GM19397 (cell line): Measurements from ENCODE around the gene TTLL10.

ENCODE experiments used
- ATAC-seq: cut with Tn5 transposase; IDR thresholded peaks from one replicate; pipeline ENCODE4 v1.9.1; 2021; ENCODE audit warnings: mild to moderate bottlenecking, moderate library complexity; ENCODE audit not compliant: unreplicated experiment

Gene TTLL10

GRCh38 chr1:1157426-1157913, 16.2 kb upstream of the TTLL10 start:
- ATAC-seq = no peak

- ATAC-seq = no peak
Measured at GRCh38 chr1:1157914-1158710, 15.6 kb upstream of the TTLL10 start.

DNA sequence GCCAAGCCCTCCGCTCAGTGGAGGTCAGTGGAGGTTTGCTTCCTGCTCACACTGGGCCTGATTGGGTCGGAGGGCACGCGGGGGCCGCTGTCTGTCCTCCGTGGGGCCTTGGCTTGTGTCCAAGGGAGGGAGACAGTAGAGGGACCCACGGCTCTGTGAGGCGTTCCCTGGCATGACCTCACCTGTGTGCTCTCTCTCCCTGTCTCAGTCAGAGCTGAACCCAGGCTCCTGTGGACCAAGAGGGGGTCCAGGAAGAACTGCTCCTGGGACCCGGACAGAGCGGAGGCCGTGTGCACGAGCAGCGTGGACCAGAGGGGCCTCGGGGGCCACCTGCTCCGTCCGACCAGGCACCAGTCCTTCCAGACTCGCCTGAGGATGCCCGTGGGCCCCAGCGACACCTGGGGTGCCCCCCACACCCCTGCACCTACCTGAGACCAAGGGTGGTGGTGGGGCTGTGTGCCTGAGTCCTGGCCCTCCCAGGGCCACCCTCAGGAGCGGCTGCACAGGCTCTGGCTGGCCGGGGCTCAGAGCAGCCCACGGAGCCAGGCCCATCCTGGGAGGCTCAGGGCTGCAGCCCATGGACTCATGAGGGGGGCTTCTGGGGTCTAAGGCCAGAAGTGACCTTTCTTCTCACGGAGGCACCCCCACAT, 13.3 kb upstream of the TTLL10 start:
- no peak for ATAC-seq

DNA sequence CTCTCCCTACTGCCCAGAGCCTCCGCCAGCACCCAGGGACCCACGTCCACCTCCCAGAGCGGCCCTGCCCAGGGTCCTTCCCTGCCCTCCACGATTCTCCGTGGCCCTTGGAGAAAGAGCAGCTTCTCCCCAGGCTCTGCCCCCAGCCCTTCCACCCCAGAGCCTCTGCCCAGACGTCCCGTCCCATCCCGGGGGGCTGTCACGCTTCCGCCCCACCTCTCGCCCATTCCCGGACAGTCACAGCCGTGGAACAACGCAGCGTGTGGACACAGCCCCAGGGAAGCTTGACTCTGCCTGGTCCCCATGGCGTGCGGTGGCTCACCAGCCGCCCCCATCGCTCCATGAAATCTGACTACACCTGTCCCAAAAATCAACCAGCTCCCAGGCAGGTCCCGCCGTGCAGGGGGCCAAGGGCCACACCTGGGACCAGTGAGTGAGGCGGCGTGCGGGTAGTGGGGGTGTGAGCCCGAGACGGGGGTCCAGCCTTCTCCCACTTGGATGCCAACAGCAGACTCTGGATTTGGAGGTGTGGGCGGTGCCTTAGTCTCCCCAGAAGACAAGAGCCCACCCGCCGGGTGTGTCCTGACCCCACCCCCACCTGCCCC, 12.5 kb upstream of the TTLL10 start:
- ATAC-seq = no peak

DNA sequence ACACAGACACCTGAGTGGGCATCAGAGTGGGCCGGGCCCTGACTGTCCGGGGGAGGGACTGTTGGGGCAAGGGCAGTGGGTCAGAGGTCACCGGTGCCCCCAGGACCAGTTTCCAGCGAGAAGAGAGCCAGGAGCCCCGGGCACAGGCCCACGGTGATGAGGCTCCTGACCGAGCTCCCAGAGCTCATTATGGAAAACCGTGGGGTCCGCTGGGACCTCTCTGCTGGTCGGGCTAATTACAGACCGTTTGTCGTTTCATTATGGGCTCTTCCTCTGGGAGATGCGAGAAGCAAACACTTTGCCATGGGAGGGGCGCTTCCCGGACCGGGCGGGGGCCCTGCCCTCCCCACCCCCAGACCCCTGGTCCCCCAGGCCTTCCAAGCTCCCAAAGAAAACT, 12.0 kb upstream of the TTLL10 start:
- no peak for ATAC-seq

DNA sequence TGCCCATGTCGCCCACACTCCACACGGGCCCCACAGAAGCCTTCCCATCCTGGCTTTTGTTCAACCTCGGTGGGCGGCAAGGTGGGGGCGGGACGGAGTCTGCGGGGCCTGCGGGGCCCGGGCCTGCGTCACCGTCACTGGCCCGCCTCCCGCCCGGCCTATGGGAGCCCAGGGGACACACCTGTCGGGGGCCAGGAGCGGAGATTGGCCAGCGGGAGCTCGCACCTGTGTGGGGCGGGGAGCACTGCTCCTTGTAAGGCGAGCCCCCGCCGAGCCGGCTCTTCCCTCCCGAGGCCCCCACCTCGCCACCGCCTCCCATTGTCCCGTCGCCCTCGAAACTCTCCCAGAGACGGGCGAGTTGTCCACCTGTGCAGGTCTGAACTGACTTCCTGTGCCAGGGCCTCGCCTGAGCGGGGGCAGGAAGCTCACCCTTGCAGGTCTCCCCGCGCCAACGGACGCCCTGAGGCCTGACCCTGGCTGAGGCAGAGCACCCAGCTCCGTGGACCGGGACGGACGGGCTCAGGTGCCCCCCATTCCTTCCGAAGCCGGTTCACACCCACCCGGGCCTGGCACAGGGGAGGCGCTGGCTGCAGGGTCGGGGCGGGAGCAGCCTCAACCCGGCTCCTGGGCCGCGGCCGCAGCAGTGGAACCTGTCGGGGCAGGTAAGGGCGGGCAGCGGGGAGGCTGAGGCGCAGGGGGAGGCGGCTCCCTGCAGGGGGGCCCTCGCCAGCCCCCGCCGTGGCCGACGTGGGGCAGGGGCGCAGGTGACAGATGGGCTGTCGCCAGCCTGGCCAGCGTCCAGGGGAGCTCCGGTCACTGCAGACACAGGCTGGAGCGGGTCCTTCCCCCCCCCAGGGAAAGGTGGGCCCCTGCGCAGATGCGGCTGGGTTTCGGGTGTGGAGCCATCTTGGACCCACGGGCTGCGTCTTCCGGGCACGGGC, 10.8 kb upstream of the TTLL10 start:
- no peak for ATAC-seq

GRCh38 chr1:1163538-1164070, 10.1 kb upstream of the TTLL10 start:
- ATAC-seq = no peak

DNA sequence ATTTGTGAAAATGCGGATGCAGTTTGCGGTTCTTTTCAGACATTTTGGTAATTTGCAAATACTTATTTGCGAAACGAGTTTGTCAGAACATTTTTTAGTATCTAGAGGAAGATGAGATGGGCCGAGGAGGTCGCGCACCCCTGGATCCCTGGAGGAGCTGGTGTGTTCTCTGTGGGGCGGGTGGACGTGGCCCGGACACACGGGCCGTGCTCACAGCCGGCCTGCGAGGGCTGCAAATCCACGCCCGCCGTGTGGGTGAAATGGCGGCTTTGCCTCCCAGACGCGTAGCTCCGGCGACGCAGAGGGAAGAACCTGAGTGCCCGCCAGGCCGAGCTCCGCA, 9.3 kb upstream of the TTLL10 start:
- no peak for ATAC-seq

DNA sequence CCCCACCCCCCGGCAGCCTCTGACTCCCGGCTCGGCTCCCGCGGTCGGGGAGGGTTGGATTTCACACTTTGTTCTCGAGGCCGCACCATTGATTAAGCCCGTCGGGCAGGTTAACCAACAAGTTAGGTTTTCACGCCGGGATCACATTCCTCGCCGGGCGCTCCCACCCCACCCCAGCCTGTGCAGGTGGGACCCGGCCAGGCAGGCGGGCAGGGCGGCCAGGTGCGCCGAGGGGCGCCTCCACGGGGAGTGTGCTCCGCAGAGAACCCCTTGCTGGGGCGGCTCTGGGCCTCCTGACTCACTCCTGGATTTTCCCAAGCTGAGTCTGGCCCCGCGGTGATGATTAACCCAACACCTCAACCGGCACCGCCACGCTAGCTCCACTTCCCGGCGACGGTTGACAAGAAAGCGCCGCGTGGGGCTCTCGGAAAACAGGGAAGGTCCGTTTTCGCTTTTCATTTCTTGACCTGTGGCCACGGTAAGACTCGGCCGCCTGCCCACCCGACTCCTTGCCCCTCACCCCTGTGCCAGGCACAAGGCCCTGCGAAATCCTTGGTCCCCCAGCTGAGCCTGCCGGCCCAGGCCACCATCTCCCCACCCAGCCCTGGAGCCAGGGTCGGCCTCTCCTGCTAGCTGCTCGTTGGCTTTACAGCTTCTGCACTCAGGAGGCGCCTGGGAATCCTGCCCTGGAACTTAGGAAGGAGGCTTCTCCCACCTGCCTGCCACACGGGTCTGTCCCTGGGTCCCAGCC, 8.8 kb upstream of the TTLL10 start:
- ATAC-seq = no peak

GRCh38 chr1:1165485-1165884, 8.2 kb upstream of the TTLL10 start:
- no peak for ATAC-seq

GRCh38 chr1:1165900-1166421, 7.7 kb upstream of the TTLL10 start:
- no peak for ATAC-seq

DNA sequence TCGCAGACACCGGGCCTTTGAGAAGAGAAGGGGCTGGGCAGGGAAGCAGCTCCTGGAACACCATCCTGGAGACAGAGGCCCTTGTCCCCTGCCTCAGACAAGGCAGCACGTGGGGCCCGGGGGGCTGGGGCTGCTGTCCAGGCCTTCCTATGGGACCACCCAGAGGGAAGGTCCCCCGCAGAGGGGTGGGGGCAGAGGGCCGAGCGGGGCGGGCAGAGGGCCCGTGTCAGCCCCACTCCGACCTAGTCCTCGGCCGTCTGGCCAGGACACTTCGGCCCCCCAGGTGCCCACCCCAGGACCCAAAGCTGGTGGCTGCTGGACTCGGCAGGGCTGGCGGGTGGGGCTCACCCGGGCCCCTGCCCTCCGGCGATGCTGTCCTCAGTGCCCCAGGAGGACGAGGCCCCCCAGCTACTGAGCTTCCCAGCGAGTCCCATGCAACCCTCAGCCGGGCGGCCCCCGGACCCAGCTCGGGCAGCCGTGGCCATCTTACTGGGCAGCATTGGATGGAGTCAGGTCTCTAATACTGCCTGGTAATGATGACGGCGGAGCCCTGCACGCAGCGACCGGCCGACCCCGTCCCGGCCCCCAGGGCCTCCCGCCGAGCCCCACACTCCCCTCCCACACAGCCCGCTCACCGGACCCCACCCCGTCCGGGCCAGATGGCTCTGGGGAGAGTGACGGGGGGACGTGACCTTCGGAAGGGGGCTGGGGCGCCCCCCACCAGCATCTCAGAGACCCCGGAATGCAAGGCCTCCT, 6.9 kb upstream of the TTLL10 start:
- ATAC-seq = no peak

DNA sequence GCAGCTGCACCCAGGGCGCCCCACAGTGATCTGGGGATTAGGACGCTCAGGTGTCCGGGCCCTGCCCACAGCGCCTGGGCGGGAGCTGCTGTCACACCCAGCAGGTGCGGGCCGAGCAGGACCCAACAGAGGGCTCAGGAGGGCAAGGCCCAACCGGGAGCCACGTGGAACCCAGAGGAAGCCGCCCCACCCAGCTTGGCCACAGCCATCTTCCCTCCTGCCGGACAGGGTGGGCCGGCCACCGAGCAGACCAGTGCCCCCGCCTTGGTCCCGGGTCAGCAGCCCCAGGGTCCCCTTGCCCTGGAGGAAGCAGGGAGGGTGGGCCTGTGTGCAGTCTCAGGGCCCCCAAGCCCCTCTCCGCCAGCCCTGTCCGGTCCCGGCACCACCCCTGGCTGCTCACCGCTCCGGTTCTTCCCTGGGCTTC, 6.3 kb upstream of the TTLL10 start:
- ATAC-seq = no peak

- no peak for ATAC-seq
Measured at GRCh38 chr1:1167841-1168450, 5.7 kb upstream of the TTLL10 start.

DNA sequence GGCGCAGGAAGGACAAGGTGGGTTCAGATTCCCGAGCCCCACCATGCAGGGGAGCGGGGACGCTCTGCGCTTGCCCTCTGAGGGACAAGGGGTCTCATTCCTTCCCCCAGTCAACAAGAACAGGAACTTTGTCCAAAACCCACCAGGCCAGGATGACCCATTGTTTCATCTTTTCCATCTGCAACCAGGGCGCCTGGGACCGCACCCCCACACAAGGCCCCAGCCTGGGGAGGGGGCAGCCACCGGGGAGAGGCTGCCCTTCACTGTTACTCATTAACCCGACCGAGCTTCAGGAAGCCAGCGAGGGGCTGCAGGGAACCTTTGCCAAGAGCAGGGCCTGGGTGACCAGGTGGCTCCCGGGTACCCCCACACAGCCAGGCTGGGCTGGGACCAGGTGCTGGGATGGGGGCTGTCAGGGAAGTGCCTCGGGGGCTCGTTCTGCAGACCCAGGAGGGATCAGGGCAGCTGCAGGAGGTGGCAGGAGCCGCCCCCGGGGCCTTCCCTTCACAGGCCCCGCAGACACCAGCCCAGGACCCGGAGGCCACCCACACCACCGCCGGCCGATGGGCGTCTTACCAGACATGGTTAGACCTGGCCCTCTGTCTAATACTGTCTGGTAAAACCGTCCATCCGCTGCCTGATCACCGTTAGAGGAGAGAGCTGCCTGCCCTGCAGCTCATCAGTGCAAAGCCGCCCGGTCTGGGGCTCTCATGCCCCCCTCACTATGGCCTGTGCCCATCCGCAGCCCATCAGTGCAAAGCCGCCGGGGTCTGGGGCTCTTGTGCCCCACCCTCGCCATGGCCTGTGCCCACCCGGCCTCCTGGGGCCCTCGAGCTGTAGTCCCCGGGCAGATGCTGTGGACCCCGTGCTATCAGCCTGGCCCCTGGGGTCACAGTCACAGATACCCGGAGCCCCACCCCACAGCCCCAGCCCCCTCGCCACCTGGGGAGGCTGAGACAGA, 4.9 kb upstream of the TTLL10 start:
- ATAC-seq = no peak

- ATAC-seq = no peak
Measured at GRCh38 chr1:1169429-1170214, 4.1 kb upstream of the TTLL10 start.
